ENCODE data around the gene LMO7. TPM values are rescaled to one million over a fixed set of nuclear protein-coding genes. Genes with fewer than 3 reads are reported as not detected.

Gene LMO7
- total and polyA plus RNA-seq, 2 of the 4 experiments (the other 2 are of a cell fraction) = 266 to 367 TPM

DNA sequence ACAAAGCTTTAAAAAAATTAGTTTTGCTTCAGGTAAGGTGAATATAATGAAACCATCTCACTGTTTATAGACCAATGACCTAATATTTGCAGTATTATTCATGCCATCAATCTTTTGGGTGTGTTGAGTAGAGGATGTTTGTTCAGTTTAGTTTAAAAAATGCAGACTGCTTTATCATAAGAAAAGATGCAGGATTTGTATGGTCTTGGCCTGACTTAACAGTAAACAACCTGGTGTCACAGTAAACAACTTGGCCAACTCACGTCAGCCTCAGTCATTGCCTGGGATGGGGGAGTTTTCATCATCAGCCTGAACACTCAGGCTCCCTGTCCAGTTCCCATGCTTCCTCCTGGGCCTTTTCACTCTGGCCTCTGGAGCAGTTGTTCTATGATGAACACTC lies 55.1 kb downstream of the LMO7 start:
- peak overlapping the region; percentile 58; the same call in 1 of the 2 replicates for H4K91ac ChIP-seq (ENCODE audit: insufficient read depth, low read depth, low read length)
- H3K18ac ChIP-seq (ENCODE audit: low read depth, low read length) = peak overlapping the region; percentile 62
- peak overlapping the region; percentile 38; the same call in 1 of the 2 replicates for H3K4ac ChIP-seq (ENCODE audit: low read depth, low read length)
- 0 out of 2 replicates have a peak overlapping the region, but pooled peaks have one; percentile 30 for H3K23ac ChIP-seq (ENCODE audit: low read depth, low read length)
- DNase-seq (peak; percentile 75), ATAC-seq (ENCODE audit: low read depth) (peak; percentile 41)
- peaks cover 90% of the 10 kb centered on the region; the same call in 1 of the 2 replicates for H4K20me1 ChIP-seq (ENCODE audit: insufficient read depth, low read length)
- intact Hi-C loops (cut with micrococcal nuclease) (loop anchor here (10.0 kb wide), 1 partner anchor 144 kb away; no protein-coding TSS in a partner anchor), in situ Hi-C loops (cut with MboI; ENCODE audit: low sequenced_read_pairs) (loop anchor here (10.0 to 25.0 kb wide), 5 partner anchors 321 to 1296 kb away; partner anchors contain the start of gene CLN5), dilution Hi-C loops (cut with HindIII; ENCODE audit: low sequenced_read_pairs, unreplicated experiment) (no loop called here)
- peak overlapping the region; percentile 31 for H4K5ac ChIP-seq (ENCODE audit: low read depth, low read length)
- H2BK20ac ChIP-seq (ENCODE audit: low read depth, low read length) = 0 out of 2 replicates have a peak overlapping the region, but pooled peaks have one; percentile 29
- peak overlapping the region; percentile 31; the same call in 1 of the 2 replicates for H3K14ac ChIP-seq (replicated peaks; ENCODE audit: low read depth, low read length)
- H3K27ac ChIP-seq (ENCODE audit: insufficient read depth, low read length) = peak overlapping the region; percentile 47; the same call in 1 of the 2 replicates
- WGBS, 2 experiments (ENCODE audit: extremely low coverage in 2 of 2, insufficient read length in 1 of 2) = no CpG with 5 or more reads among the region's 1 CpG
- 0 out of 2 replicates have a peak, but pooled peaks cover 2% of the 10 kb centered on the region for H3K36me3 ChIP-seq (ENCODE audit: control insufficient read depth, insufficient read depth, low read length)
- no peak overlapping the region for H2AFZ ChIP-seq (replicated peaks; ENCODE audit: low read length, poor library complexity)
- H2AK9ac ChIP-seq (replicated peaks; ENCODE audit: low read depth, low read length, poor library complexity) = no peak overlapping the region
- no peak overlapping the region for H2BK15ac ChIP-seq (ENCODE audit: low read depth, low read length)
- H3K4me3 ChIP-seq (ENCODE audit: insufficient read depth, low read depth, low read length) = no peak overlapping the region
- H2AK5ac ChIP-seq (ENCODE audit: low read depth, low read length) = no peak overlapping the region
- H2BK120ac ChIP-seq (ENCODE audit: low read depth, low read length) = peak overlapping the region; percentile 12
- peaks cover 19% of the 10 kb centered on the region for H3K4me1 ChIP-seq (ENCODE audit: control insufficient read depth, insufficient read depth, low read length)
- H3K9ac ChIP-seq (ENCODE audit: low read depth, low read length) = no peak overlapping the region
- 0 out of 2 replicates have a peak, but pooled peaks have one; percentile 17 for TF ChIP-seq FOS (IDR thresholded peaks at IDR 0.05; ENCODE audit: low read depth, low read length)
- TF ChIP-seq, protein P1, sequence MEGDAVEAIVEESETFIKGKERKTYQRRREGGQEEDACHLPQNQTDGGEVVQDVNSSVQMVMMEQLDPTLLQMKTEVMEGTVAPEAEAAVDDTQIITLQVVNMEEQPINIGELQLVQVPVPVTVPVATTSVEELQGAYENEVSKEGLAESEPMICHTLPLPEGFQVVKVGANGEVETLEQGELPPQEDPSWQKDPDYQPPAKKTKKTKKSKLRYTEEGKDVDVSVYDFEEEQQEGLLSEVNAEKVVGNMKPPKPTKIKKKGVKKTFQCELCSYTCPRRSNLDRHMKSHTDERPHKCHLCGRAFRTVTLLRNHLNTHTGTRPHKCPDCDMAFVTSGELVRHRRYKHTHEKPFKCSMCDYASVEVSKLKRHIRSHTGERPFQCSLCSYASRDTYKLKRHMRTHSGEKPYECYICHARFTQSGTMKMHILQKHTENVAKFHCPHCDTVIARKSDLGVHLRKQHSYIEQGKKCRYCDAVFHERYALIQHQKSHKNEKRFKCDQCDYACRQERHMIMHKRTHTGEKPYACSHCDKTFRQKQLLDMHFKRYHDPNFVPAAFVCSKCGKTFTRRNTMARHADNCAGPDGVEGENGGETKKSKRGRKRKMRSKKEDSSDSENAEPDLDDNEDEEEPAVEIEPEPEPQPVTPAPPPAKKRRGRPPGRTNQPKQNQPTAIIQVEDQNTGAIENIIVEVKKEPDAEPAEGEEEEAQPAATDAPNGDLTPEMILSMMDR (conservative IDR thresholded peaks at IDR 0.05; ENCODE audit: low read depth, low read length) = no peak
- 0 out of 2 replicates have a peak, but pooled peaks have one; percentile 41 for TF ChIP-seq CEBPB (IDR thresholded peaks at IDR 0.05; ENCODE audit: low read depth, low read length)
- no peak for TF ChIP-seq CHD1 (IDR thresholded peaks at IDR 0.05; ENCODE audit: low read depth, low read length)
- peaks cover 30% of the 10 kb centered on the region for H3K9me1 ChIP-seq (ENCODE audit: insufficient read depth, low read length)
- peaks cover 9 to 68% of the 10 kb centered on the region in 2 experiments for H3K79me1 ChIP-seq (ENCODE audit: low read depth in 1 of 2, low read length in 2 of 2)
- H3K27me3 ChIP-seq (ENCODE audit: control insufficient read depth, insufficient read depth, low read length) = no peaks in the 10 kb centered on the region
- POLR2A ChIA-PET (ENCODE audit: unreplicated experiment) = no interaction called here
- H3K4me2 ChIP-seq (ENCODE audit: low read depth, low read length) = peak overlapping the region; percentile 27; the same call in 1 of the 2 replicates
- peak overlapping the region; percentile 1; the same call in 1 of the 2 replicates for H3K56ac ChIP-seq (ENCODE audit: extremely low read depth, insufficient read depth, low read length)
- BruUV-seq (replicated peaks) = no TSS peak
- peak overlapping the region; percentile 55 for H2BK5ac ChIP-seq (ENCODE audit: low read depth, low read length, poor library complexity, severe bottlenecking)
- no peaks in the 10 kb centered on the region for H3K9me3 ChIP-seq (ENCODE audit: control insufficient read depth, insufficient read depth, low read length)
- CTCF ChIA-PET = no interaction called here
- peak overlapping the region in 1 of 2 experiments; percentile 6; a peak in 1 of 4 replicates for H4K8ac ChIP-seq (ENCODE audit: low read depth in 2 of 2, low read length in 2 of 2)
